Type B pancreatic cell (in vitro differentiated cells): Measurements from ENCODE around the gene KRTAP10-4. TPM values are rescaled to one million over a fixed set of nuclear protein-coding genes. Genes with fewer than 3 reads are reported as not detected.

ENCODE experiments used
- DNase-seq: peaks from one replicate; pipeline ENCODE4 v3.0.0; 2021; ENCODE audit warnings: mixed read lengths; ENCODE audit not compliant: unreplicated experiment; ENCODE audit errors: extremely low spot score
- H3K27ac Mint-ChIP-seq: 2 replicates; pipeline ENCODE4 v1.8.0; 2021; ENCODE audit warnings: mild to moderate bottlenecking, mixed read lengths
- H3K27me3 Mint-ChIP-seq: 2 replicates; pipeline ENCODE4 v1.8.0; 2021; ENCODE audit warnings: mixed read lengths
- H3K36me3 Mint-ChIP-seq: 2 replicates; pipeline ENCODE4 v1.8.0; 2021; ENCODE audit warnings: mixed read lengths
- H3K4me1 Mint-ChIP-seq: one replicate; pipeline ENCODE4 v1.8.0; 2021; ENCODE audit warnings: mixed read lengths; ENCODE audit not compliant: unreplicated experiment
- H3K4me3 Mint-ChIP-seq: 2 replicates; pipeline ENCODE4 v1.8.0; 2021; ENCODE audit warnings: mild to moderate bottlenecking, mixed read lengths
- H3K9me3 Mint-ChIP-seq: 2 replicates; pipeline ENCODE4 v1.8.0; 2021; ENCODE audit warnings: mixed read lengths
- total RNA-seq: library from RNA; stranded (reverse); gene quantifications from 2 replicates; pipeline ENCODE4 v1.2.1, GENCODE V29; 2021; ENCODE audit warnings: low replicate concordance
- TF ChIP-seq, protein P1 (sequence below): fragments of 200-600 bp; sonication (generic); conservative IDR thresholded peaks from 2 replicates; pipeline ENCODE4 v1.5.0; 2021; ENCODE audit warnings: antibody characterized with exemption, mild to moderate bottlenecking

Gene KRTAP10-4
- total RNA-seq, 1 donor from 2014 or later: not detected

DNA sequence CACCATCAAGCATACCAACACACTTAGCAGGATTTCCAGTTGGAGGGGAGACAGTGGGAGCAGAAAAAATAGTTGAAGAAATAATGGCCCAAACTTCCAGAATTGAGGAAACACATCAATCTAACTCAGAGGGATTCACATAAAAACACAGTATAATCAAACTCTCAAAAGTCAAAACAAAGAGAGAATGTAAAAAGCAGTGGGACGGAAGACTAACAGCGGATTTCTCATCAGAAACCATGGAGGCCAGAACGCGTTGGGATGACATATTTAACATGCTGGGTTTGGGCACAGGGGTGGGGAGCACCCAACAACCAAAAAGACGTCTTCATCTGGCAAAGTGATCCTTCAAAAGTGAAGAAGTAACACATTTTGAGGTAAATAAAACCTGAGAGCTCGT, 46.4 kb downstream of the KRTAP10-4 start:
- TF ChIP-seq, protein P1, sequence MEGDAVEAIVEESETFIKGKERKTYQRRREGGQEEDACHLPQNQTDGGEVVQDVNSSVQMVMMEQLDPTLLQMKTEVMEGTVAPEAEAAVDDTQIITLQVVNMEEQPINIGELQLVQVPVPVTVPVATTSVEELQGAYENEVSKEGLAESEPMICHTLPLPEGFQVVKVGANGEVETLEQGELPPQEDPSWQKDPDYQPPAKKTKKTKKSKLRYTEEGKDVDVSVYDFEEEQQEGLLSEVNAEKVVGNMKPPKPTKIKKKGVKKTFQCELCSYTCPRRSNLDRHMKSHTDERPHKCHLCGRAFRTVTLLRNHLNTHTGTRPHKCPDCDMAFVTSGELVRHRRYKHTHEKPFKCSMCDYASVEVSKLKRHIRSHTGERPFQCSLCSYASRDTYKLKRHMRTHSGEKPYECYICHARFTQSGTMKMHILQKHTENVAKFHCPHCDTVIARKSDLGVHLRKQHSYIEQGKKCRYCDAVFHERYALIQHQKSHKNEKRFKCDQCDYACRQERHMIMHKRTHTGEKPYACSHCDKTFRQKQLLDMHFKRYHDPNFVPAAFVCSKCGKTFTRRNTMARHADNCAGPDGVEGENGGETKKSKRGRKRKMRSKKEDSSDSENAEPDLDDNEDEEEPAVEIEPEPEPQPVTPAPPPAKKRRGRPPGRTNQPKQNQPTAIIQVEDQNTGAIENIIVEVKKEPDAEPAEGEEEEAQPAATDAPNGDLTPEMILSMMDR: no peak
- no peak for DNase-seq
- no peaks in the 10 kb centered on the region for H3K36me3 Mint-ChIP-seq

DNA sequence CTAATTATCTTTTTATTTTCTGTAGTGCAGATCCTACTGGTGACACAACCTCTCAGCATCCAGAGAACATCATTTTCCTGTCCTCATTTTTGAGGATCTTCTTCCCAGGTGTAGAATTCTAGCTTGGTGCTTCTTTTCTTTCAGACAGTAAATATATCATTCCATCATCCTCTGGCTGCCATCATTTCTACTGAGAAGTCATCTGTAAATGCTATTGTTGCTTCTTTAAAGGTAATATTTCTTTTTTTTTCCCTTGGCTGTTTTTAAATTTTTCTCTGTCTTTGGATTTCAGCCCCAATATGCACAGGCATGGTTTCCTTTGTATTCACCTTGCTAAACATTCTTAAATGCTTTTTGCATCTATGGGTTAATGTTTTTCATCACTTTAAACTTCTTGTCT, 50.0 kb downstream of the KRTAP10-4 start:
- no peak for DNase-seq
- TF ChIP-seq, protein P1: no peak
- Mint-ChIP-seq H3K9me3 (peaks cover 14% of the 10 kb centered on the region), H3K27me3 (no peaks in the 10 kb centered on the region), H3K36me3 (no peaks in the 10 kb centered on the region), H3K4me3 (no peak overlapping the region), H3K27ac (no peak overlapping the region), H3K4me1 (no peaks in the 10 kb centered on the region)

More for the DNA sequence above, 46.4 kb downstream of the KRTAP10-4 start:
- Mint-ChIP-seq H3K4me3 (no peak overlapping the region), H3K27me3 (peaks cover 3% of the 10 kb centered on the region), H3K27ac (no peak overlapping the region), H3K4me1 (no peaks in the 10 kb centered on the region), H3K9me3 (peaks cover 14% of the 10 kb centered on the region)

Other genes starting within 250 kb of the KRTAP10-4 start
- 15.1 and 23.1 TPM in 2 replicates for gene CFAP410, start 234.3 kb upstream of the KRTAP10-4 start, total RNA-seq
- gene TRPM2, start 220.1 kb upstream of the KRTAP10-4 start, total RNA-seq: 0.05 and 0.07 TPM in 2 replicates
- 6.4 and 8.7 TPM in 2 replicates for gene LRRC3, start 118.2 kb upstream of the KRTAP10-4 start, total RNA-seq
- gene KRTAP10-1, start 33.5 kb upstream of the KRTAP10-4 start, total RNA-seq: not detected in 2 replicates
- not detected in 2 replicates for gene KRTAP10-2, start 22.2 kb upstream of the KRTAP10-4 start, total RNA-seq
- gene KRTAP10-3, start 14.9 kb upstream of the KRTAP10-4 start, total RNA-seq: not detected in 2 replicates
- gene KRTAP10-5, start 6.9 kb downstream of the KRTAP10-4 start, total RNA-seq: not detected in 2 replicates
- not detected in 2 replicates for gene KRTAP10-6, start 18.8 kb downstream of the KRTAP10-4 start, total RNA-seq
- gene KRTAP10-7, start 26.9 kb downstream of the KRTAP10-4 start, total RNA-seq: not detected in 2 replicates
- gene KRTAP10-8, start 38.4 kb downstream of the KRTAP10-4 start, total RNA-seq: not detected in 2 replicates
- not detected in 2 replicates for gene KRTAP10-9, start 53.4 kb downstream of the KRTAP10-4 start, total RNA-seq
- gene KRTAP10-10, start 63.6 kb downstream of the KRTAP10-4 start, total RNA-seq: not detected in 2 replicates
- not detected in 2 replicates for gene KRTAP10-11, start 72.7 kb downstream of the KRTAP10-4 start, total RNA-seq
- gene KRTAP12-4, start 80.9 kb downstream of the KRTAP10-4 start, total RNA-seq: not detected in 2 replicates
- gene KRTAP12-3, start 84.2 kb downstream of the KRTAP10-4 start, total RNA-seq: not detected in 2 replicates
- gene KRTAP12-2, start 93.2 kb downstream of the KRTAP10-4 start, total RNA-seq: not detected in 2 replicates
- gene KRTAP12-1, start 108.4 kb downstream of the KRTAP10-4 start, total RNA-seq: not detected in 2 replicates
- not detected in 2 replicates for gene KRTAP10-12, start 123.4 kb downstream of the KRTAP10-4 start, total RNA-seq
- 0.34 and 0.59 TPM in 2 replicates for gene TSPEAR, start 137.8 kb downstream of the KRTAP10-4 start, total RNA-seq
- gene UBE2G2, start 228.1 kb downstream of the KRTAP10-4 start, total RNA-seq: 75.6 and 92.4 TPM in 2 replicates
- gene SUMO3, start 244.3 kb downstream of the KRTAP10-4 start, total RNA-seq: 61.0 and 81.2 TPM in 2 replicates